Vagina (tissue), 2 donors: ENCODE data around the gene ILDR2.

Source experiments
- POLR2A ChIP-seq, 2 donors: fragments of 450-650 bp; IDR thresholded peaks; one replicate each; pipeline ENCODE4 v1.6.1; 2017; ENCODE audit warnings: antibody characterized with exemption in 2 of 2, mild to moderate bottlenecking in 2 of 2, moderate library complexity in 2 of 2
- TF ChIP-seq, protein P1 (sequence below), 3 experiments: fragments of 450-650 bp in 2 of 3; fragments of 200-600 bp in 1 of 3; sonication (generic) in 1 of 3; IDR thresholded peaks; one replicate each; pipeline ENCODE4 v1.5.1; 2017 to 2019; ENCODE audit warnings: antibody characterized with exemption in 3 of 3, mild to moderate bottlenecking in 2 of 3, moderate library complexity in 2 of 3

DNA sequence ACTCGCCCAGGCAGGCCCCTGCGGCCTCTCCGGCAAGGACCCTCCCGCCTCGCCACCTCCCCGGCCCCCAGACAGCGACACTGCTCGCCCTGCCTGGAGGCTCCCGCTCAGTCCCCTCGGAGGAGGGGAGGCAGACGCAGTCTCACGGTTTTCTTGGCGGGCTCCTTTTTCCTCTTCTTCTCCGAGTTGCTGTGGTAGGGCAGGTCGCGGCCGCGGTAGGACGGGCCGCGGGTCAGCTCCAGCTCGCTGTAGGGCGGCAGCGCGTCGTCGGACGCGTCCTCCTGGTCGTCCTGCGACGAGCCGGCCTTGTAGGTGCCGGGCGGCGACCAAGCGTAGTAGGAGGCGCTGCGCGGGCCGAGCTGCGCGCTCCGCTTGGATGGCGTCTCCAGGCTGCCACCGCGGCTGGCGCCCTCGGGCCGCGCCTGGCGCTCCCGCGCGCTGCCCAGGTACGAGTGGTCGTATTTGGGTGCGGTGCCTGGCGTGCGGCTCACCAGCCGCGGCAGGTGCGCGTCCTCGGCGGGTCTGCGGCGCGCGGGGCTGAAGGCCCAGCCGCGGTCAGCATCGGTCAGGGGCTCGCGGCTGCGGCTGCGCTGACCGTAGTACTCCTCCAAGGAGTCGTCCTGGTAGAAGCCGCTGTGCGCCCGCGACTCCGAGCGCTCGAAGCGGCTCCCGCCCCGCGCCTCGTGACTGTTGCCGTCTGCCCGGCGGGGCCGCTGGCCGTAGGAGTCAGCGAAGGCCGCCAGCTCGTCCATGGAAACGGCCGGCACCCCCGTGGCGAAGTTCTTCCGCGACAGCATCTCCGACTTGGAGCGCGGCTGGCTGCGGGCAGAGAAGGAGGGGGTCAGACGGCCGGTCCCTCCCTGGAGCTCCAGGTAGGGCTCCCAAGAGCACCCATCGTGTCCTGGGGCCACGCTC lies 54.5 kb downstream of the ILDR2 start:
- TF ChIP-seq, protein P1, sequence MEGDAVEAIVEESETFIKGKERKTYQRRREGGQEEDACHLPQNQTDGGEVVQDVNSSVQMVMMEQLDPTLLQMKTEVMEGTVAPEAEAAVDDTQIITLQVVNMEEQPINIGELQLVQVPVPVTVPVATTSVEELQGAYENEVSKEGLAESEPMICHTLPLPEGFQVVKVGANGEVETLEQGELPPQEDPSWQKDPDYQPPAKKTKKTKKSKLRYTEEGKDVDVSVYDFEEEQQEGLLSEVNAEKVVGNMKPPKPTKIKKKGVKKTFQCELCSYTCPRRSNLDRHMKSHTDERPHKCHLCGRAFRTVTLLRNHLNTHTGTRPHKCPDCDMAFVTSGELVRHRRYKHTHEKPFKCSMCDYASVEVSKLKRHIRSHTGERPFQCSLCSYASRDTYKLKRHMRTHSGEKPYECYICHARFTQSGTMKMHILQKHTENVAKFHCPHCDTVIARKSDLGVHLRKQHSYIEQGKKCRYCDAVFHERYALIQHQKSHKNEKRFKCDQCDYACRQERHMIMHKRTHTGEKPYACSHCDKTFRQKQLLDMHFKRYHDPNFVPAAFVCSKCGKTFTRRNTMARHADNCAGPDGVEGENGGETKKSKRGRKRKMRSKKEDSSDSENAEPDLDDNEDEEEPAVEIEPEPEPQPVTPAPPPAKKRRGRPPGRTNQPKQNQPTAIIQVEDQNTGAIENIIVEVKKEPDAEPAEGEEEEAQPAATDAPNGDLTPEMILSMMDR (IDR thresholded peaks at IDR 0.05), result no peak
- TF ChIP-seq POLR2A (IDR thresholded peaks at IDR 0.05), result no peak
